K562 (cell line): ENCODE measurements around the gene PIK3CG. TPM values are rescaled to one million over a fixed set of nuclear protein-coding genes. Genes with fewer than 3 reads are reported as not detected.

ENCODE experiments used
- ARHGAP35 ChIP-seq: fragments of 450-650 bp; IDR thresholded peaks from 2 replicates; pipeline ENCODE4 v1.6.1; 2018; ENCODE audit not compliant: partially characterized antibody
- ATF4 ChIP-seq: fragments of 450-650 bp; formaldehyde crosslinking; IDR thresholded peaks from 2 replicates; pipeline ENCODE4 v1.4.0; 2022; ENCODE audit warnings: mild to moderate bottlenecking, moderate library complexity
- BRF1 ChIP-seq: IDR thresholded peaks from 3 replicates; pipeline ENCODE4 v1.6.1; 2011; ENCODE audit warnings: borderline replicate concordance, mild to moderate bottlenecking; ENCODE audit not compliant: insufficient read length; ENCODE audit errors: extremely low read depth
- FOXP1 ChIP-seq: sonication (generic); formaldehyde crosslinking; IDR thresholded peaks from 2 replicates; pipeline ENCODE4 v1.8.0; 2022; ENCODE audit warnings: mild to moderate bottlenecking, missing genetic modification reagents
- FUS ChIP-seq: fragments of 200-400 bp; formaldehyde crosslinking; optimal IDR thresholded peaks from 2 replicates; pipeline ENCODE3; 2017; ENCODE audit warnings: low read depth, low read length
- HMBOX1 ChIP-seq: sonication (generic); IDR thresholded peaks from 2 replicates; pipeline ENCODE4 v1.6.1; 2016
- IRF2 ChIP-seq: sonication (generic); formaldehyde crosslinking; IDR thresholded peaks from 2 replicates; pipeline ENCODE4 v1.8.1; 2022; ENCODE audit warnings: mild to moderate bottlenecking, missing genetic modification reagents
- KAT2B ChIP-seq: IDR thresholded peaks from one replicate; pipeline ENCODE4 v1.6.1; 2012; ENCODE audit warnings: low read depth, mild to moderate bottlenecking, control low read depth, inconsistent platforms, low read length, moderate library complexity
- KDM4B ChIP-seq, 2 experiments: fragments of 450-650 bp in 1 of 2; sonication (generic) in 1 of 2; IDR thresholded peaks; 2 replicates each; pipeline ENCODE4 v1.6.1; 2016 to 2017; ENCODE audit warnings: borderline replicate concordance in 2 of 2, antibody characterized with exemption in 1 of 2, low read depth in 1 of 2, mild to moderate bottlenecking in 1 of 2
- MTA1 ChIP-seq: fragments of 450-650 bp; IDR thresholded peaks from 2 replicates; pipeline ENCODE4 v1.6.1; 2017; ENCODE audit warnings: borderline replicate concordance
- PATZ1 ChIP-seq: fragments of 250-450 bp; sonication (Bioruptor Pico); IDR thresholded peaks from 2 replicates; pipeline ENCODE4 v1.5.0; 2020; ENCODE audit warnings: mild to moderate bottlenecking, borderline replicate concordance
- PHF8 ChIP-seq: fragments of 200-600 bp; sonication (generic); IDR thresholded peaks from 2 replicates; pipeline ENCODE4 v1.6.1; 2012; ENCODE audit warnings: mixed run types, mild to moderate bottlenecking, inconsistent platforms, low read length, moderate library complexity, borderline replicate concordance
- RBM39 ChIP-seq: fragments of 200-400 bp; formaldehyde crosslinking; optimal IDR thresholded peaks from 2 replicates; pipeline ENCODE3; 2018; ENCODE audit warnings: low read depth, low read length
- SMC3 ChIP-seq: conservative IDR thresholded peaks from 2 replicates; pipeline ENCODE4 v1.6.1; 2011; ENCODE audit warnings: low read depth, low read length, improper control_type of control experiment; ENCODE audit not compliant: insufficient read depth
- STAT5B ChIP-seq: fragments of 250-450 bp; sonication (Bioruptor Pico); IDR thresholded peaks from 2 replicates; pipeline ENCODE4 v1.8.0; 2021; ENCODE audit warnings: mild to moderate bottlenecking, inconsistent platforms
- ZC3H11A ChIP-seq: IDR thresholded peaks from 2 replicates; pipeline ENCODE4 v1.6.1; 2012; ENCODE audit warnings: low read depth, low read length, improper control_type of control experiment
- ZNF444 ChIP-seq: fragments of 250-450 bp; sonication (Bioruptor Pico); IDR thresholded peaks from 2 replicates; pipeline ENCODE4 v1.4.0; 2020; ENCODE audit warnings: mild to moderate bottlenecking, moderate library complexity
- ZNF449 ChIP-seq: fragments of 250-450 bp; sonication (Bioruptor Pico); IDR thresholded peaks from 2 replicates; pipeline ENCODE4 v1.8.0; 2022; ENCODE audit warnings: moderate library complexity, mild to moderate bottlenecking, inconsistent platforms
- ZNF586 ChIP-seq: fragments of 450-650 bp; formaldehyde crosslinking; conservative IDR thresholded peaks from 2 replicates; pipeline ENCODE4 v1.4.0; 2020; ENCODE audit warnings: mild to moderate bottlenecking, moderate library complexity
- ZNF79 ChIP-seq: fragments of 250-450 bp; sonication (Bioruptor Pico); IDR thresholded peaks from 2 replicates; pipeline ENCODE4 v1.4.0; 2020; ENCODE audit warnings: low read depth, mild to moderate bottlenecking, moderate library complexity
- polyA plus RNA-seq, 8 experiments: library from polyadenylated mRNA; depleted of rRNA in 4 of 8; stranded (reverse) in 5 of 8; unstranded in 3 of 8; fragments of >200 nt; fragmentation: Nextera tagmentation in 2 of 8; fragmentation: Illumina TruSeq in 1 of 8; extraction: Ambion mirVana in 2 of 8; extraction: Trizol in 1 of 8; gene quantifications; 2 replicates each; pipeline versions ENCODE4 v1.2.1 to v1.2.3, GENCODE V29; 2011 to 2014; ENCODE audit warnings: inconsistent platforms in 1 of 8, missing spikeins in 1 of 8
- total RNA-seq, 7 experiments: library from RNA; depleted of rRNA in 6 of 7; stranded (reverse); fragments of >200 nt in 6 of 7; fragmentation: Illumina TruSeq in 2 of 7; extraction: Trizol in 2 of 7; gene quantifications; 2 replicates each; pipeline versions ENCODE4 v1.2.1 to v1.2.3, GENCODE V29; 2011 to 2021; ENCODE audit warnings: low replicate concordance in 1 of 7
- TF ChIP-seq, protein P1 (sequence below): fragments of 200-800 bp; sonication (Bioruptor generic); IDR thresholded peaks from 2 replicates; pipeline ENCODE4 v1.6.1; 2017; ENCODE audit warnings: missing genetic modification characterization, missing compliant biosample characterization

Gene PIK3CG
- total and polyA plus RNA-seq, 9 of the 15 experiments (the other 6 are each of a cell fraction or from before 2014, with no cell fraction given), result 5.3 to 42.5 (median 29.0) TPM

DNA sequence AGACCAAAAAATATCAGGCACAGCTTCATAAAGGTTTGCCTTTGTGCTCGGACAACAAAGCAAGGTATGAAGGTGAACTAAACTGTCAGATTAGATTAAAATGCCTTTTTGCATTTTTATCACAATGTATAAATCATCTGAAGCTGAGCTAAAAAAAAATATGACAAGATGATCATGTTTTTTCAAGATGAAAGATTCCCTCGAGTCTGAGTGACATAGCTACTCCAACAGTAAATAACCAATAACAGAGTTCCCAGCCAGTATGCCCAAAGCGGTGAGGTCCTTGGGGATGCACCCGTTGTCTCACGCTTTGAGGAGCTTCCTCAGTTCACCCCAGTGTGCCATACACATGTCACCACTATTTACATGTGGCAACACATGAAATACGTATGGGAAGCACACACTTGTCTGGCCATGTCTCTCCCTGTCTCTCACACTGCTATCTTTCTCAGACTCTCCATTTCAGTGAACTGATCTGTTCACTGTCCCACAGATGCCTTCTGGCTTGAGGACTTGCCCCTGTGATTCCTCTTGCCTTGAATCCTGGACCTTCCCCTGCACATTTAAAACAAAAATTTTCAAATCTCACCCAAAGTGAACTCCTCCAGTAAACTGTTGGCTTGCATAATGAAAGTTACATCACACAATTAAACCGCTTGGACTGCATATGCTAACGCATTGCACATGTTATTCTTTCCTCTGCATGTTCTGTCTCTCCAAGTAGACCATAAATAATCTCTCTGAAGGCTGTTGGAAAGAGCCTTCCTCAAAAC, 2.6 kb upstream of the PIK3CG start (continued):
- TF ChIP-seq BRF1, result no peak
- TF ChIP-seq PHF8, result no peak
- no peak for TF ChIP-seq ZNF586 (CRISPR knock-in tag)
- no peak for TF ChIP-seq ZNF444 (CRISPR knock-in tag)
- no peak for TF ChIP-seq ZNF79 (CRISPR knock-in tag)
- no peak for TF ChIP-seq STAT5B
- no peak for TF ChIP-seq ZNF449 (CRISPR knock-in tag)
- TF ChIP-seq ZC3H11A, result no peak
- no peak for TF ChIP-seq KDM4B (IDR thresholded peaks at IDR 0.05; ENCODE audit: borderline replicate concordance in 2 of 2, low read depth in 1 of 2)
- no peak for TF ChIP-seq MTA1
- peak; percentile 41; the same call in 1 of the 2 replicates for TF ChIP-seq ATF4 (CRISPR knock-in tag)
- TF ChIP-seq HMBOX1, result no peak
- peak; percentile 54; the same call in 1 of the 2 replicates for TF ChIP-seq PATZ1 (CRISPR knock-in tag)
- no peak for TF ChIP-seq SMC3
- no peak for TF ChIP-seq IRF2 (CRISPR knock-in tag)
- no peak for TF ChIP-seq ARHGAP35
- TF ChIP-seq, protein P1, sequence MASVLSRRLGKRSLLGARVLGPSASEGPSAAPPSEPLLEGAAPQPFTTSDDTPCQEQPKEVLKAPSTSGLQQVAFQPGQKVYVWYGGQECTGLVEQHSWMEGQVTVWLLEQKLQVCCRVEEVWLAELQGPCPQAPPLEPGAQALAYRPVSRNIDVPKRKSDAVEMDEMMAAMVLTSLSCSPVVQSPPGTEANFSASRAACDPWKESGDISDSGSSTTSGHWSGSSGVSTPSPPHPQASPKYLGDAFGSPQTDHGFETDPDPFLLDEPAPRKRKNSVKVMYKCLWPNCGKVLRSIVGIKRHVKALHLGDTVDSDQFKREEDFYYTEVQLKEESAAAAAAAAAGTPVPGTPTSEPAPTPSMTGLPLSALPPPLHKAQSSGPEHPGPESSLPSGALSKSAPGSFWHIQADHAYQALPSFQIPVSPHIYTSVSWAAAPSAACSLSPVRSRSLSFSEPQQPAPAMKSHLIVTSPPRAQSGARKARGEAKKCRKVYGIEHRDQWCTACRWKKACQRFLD (CRISPR knock-in tag), result 0 out of 2 replicates have a peak, but pooled peaks have one; percentile 58
- TF ChIP-seq KAT2B, result no peak
- TF ChIP-seq FUS, result no peak
- no peak for TF ChIP-seq FOXP1
- TF ChIP-seq RBM39, result no peak
